Uterus (tissue), 4 donors: ENCODE results near the gene GLCE. TPM values are rescaled to one million over a fixed set of nuclear protein-coding genes. Genes with fewer than 3 reads are reported as not detected.

ENCODE experiments used
- DNase-seq, 2 donors: peaks; one replicate each; pipeline ENCODE4 v3.0.0-alpha.2; 2019 to 2020
- H3K27ac ChIP-seq, 2 donors: fragments of 200-600 bp; sonication (generic); 1 replicate in 1 of 2; 2 replicates in 1 of 2; pipeline ENCODE4 v1.5.1; 2016 to 2018
- H3K27me3 ChIP-seq, 2 donors: fragments of 200-600 bp; sonication (generic); one replicate each; pipeline ENCODE4 v1.5.1; 2018 to 2019; ENCODE audit warnings: control low read depth in 1 of 2
- H3K36me3 ChIP-seq, 2 donors: fragments of 200-600 bp; sonication (generic); one replicate each; pipeline ENCODE4 v1.5.1; 2019; ENCODE audit warnings: control low read depth in 1 of 2
- H3K4me1 ChIP-seq, 2 donors: fragments of 200-600 bp; sonication (generic); one replicate each; pipeline ENCODE4 v1.5.1; 2018 to 2019; ENCODE audit warnings: control low read depth in 1 of 2
- H3K4me3 ChIP-seq, 2 donors: fragments of 200-600 bp; sonication (generic); 1 replicate in 1 of 2; 2 replicates in 1 of 2; pipeline ENCODE4 v1.5.1; 2018 to 2019; ENCODE audit warnings: mild to moderate bottlenecking in 1 of 2
- H3K9me3 ChIP-seq, 2 donors: fragments of 200-600 bp; sonication (generic); one replicate each; pipeline ENCODE4 v1.5.1; 2019; ENCODE audit warnings: control low read depth in 1 of 2
- CTCF ChIP-seq, 4 experiments: fragments of 200-600 bp in 2 of 4; fragments of 450-650 bp in 2 of 4; sonication (generic) in 2 of 4; IDR thresholded peaks; one replicate each; pipeline ENCODE4 v1.5.1; 2016 to 2019; ENCODE audit warnings: antibody characterized with exemption in 4 of 4, mild to moderate bottlenecking in 2 of 4, moderate library complexity in 1 of 4
- POLR2A ChIP-seq, 2 donors: fragments of 450-650 bp; IDR thresholded peaks; one replicate each; pipeline ENCODE4 v1.6.1; 2016; ENCODE audit warnings: antibody characterized with exemption in 2 of 2, mild to moderate bottlenecking in 1 of 2, moderate library complexity in 1 of 2
- intact Hi-C: fragments of 100-400 bp; cut with DNase I; formaldehyde crosslinking; loops from one replicate; pipeline ENCODE4 v1.15.1; 2023; ENCODE audit warnings: low total_unique reads
- total RNA-seq, 4 donors: library from RNA; depleted of rRNA in 3 of 4; stranded (reverse); fragments of >200 nt in 3 of 4; gene quantifications; one replicate each; pipeline versions ENCODE4 v1.1.0 to v1.2.4, GENCODE V29; 2014 to 2023
- donor health status: DM: yes; HTN: yes; CAD: no.

The GLCE gene
- total RNA-seq, 4 donors from 2014 or later, result 3.1 to 46.0 (median 14.7) TPM

DNA sequence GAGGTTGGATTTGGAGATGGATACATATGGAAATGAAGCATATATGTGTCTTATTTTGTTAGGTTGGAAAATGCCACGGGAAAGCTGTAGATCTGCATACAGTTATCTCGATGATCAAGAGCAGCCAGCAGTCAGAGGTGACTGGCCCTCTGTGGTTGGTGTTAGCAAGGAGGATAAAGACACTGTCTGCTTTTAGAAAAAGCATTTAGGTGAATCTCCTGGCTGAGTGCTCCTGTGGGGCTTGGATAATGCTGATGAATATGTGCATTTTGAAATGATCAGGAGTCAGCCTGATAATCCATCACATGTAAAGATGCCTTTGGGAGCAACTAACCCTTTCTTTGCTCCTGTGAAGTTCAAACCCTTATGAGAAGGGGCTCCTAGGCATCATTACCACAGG, 24.9 kb upstream of the GLCE start:
- TF ChIP-seq POLR2A (IDR thresholded peaks at IDR 0.05) (no peak), CTCF (IDR thresholded peaks at IDR 0.05) (no peak)

DNA sequence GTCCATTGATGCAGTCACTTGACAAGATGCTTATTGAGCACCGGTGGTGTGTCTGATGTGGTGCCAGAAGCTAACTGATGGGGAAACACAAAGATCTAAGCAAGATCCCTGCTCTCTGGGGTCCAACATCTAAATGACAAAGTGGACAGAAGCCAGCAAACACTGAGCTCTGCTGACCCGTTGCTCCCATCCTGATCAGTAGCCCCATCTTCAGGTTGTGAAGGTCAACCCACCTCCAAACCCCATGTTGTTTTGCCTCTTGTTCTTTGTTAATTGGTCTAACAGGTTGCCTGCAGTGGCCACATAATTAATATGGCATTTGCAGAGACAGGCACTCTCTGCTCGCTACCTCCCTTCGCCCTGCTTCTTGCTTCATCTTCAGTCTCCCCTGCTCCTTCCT, 21.5 kb upstream of the GLCE start:
- DNase-seq, result no peak
- H3K4me3 ChIP-seq, result no peak overlapping the region
- H3K9me3 ChIP-seq, result no peaks in the 10 kb centered on the region
- H3K27ac ChIP-seq, result no peak overlapping the region
- H3K27me3 ChIP-seq, result peaks cover 0 to 5% of the 10 kb centered on the region in 2 donors
- H3K4me1 ChIP-seq, result no peaks in the 10 kb centered on the region
- no peak for TF ChIP-seq POLR2A (IDR thresholded peaks at IDR 0.05)
- no peaks in the 10 kb centered on the region for H3K36me3 ChIP-seq
- intact Hi-C loops, result no loop called here

More for the DNA sequence above, 24.9 kb upstream of the GLCE start:
- Histone ChIP-seq H3K4me1 (no peaks in the 10 kb centered on the region), H3K9me3 (no peaks in the 10 kb centered on the region), H3K4me3 (no peak overlapping the region), H3K27ac (no peak overlapping the region), H3K36me3 (no peaks in the 10 kb centered on the region), H3K27me3 (peaks cover 0 to 5% of the 10 kb centered on the region in 2 donors)
- no peak for DNase-seq
- intact Hi-C loops, result no loop called here

- Histone ChIP-seq H3K27me3 (peaks cover 0 to 5% of the 10 kb centered on the region in 2 donors), H3K4me3 (no peak overlapping the region), H3K27ac (no peak overlapping the region), H3K4me1 (no peaks in the 10 kb centered on the region), H3K36me3 (no peaks in the 10 kb centered on the region), H3K9me3 (no peaks in the 10 kb centered on the region)
- TF ChIP-seq POLR2A (IDR thresholded peaks at IDR 0.05) (no peak), CTCF (IDR thresholded peaks at IDR 0.05) (no peak)
- intact Hi-C loops, result no loop called here
- DNase-seq, result no peak
Observed at GRCh38 chr15:69140306-69140705, 20.1 kb upstream of the GLCE start.

- intact Hi-C loops, result no loop called here
- H3K4me1 ChIP-seq, result no peaks in the 10 kb centered on the region
- no peak overlapping the region for H3K4me3 ChIP-seq
- no peaks in the 10 kb centered on the region for H3K36me3 ChIP-seq
- H3K27me3 ChIP-seq, result peaks cover 0 to 5% of the 10 kb centered on the region in 2 donors
- no peak overlapping the region for H3K27ac ChIP-seq
- TF ChIP-seq CTCF (IDR thresholded peaks at IDR 0.05), result no peak
- TF ChIP-seq POLR2A (IDR thresholded peaks at IDR 0.05), result no peak
- no peak for DNase-seq
- no peaks in the 10 kb centered on the region for H3K9me3 ChIP-seq
Observed at GRCh38 chr15:69141286-69141701, 19.1 kb upstream of the GLCE start.

DNA sequence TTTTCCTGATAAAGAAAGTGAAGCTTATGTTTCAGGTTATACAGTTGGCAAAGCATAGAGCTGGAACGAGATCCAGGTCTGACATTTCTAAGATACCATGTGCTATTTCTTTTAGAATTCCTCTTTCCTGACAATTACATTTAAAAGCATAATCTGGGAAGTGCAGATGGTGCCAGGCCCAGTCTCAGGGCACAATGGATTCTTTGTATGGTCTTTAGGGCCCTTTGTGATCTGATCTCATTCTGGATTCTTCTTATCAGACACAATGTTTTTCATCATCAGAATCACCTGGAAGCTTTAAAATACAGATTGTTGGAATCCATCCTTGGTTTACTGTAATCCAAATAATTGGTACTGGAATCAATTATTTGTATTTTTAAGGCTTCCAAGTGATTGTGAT, 18.6 kb upstream of the GLCE start:
- intact Hi-C loops, result no loop called here

More for the DNA sequence above, 18.6 kb upstream of the GLCE start:
- Histone ChIP-seq H3K27me3 (peaks cover 0 to 5% of the 10 kb centered on the region in 2 donors), H3K27ac (no peak overlapping the region), H3K9me3 (no peaks in the 10 kb centered on the region), H3K4me3 (no peak overlapping the region), H3K4me1 (no peaks in the 10 kb centered on the region), H3K36me3 (no peaks in the 10 kb centered on the region)
- no peak for DNase-seq
- TF ChIP-seq POLR2A (IDR thresholded peaks at IDR 0.05) (no peak), CTCF (IDR thresholded peaks at IDR 0.05) (no peak)
